Natural killer cell (primary cell): Measurements from ENCODE around the gene TLE6. TPM values are rescaled to one million over a fixed set of nuclear protein-coding genes. Genes with fewer than 3 reads are reported as not detected.

ENCODE experiments used
- ATAC-seq, 3 donors: fragments of 150-1000 bp in 2 of 3; fragments of 200-7000 bp in 1 of 3; cut with Tn5 transposase; 1 replicate in 1 of 3; 2 replicates in 2 of 3; pipeline ENCODE4 v1.10.0; 2021; ENCODE audit warnings: mild to moderate bottlenecking in 2 of 3, moderate library complexity in 2 of 3
- DNase-seq, 2 donors: peaks; one replicate each; pipeline versions ENCODE4 v3.0.0 to v3.0.0-alpha.2; 2013 to 2021; ENCODE audit warnings: mixed read lengths in 1 of 2
- H3K27ac ChIP-seq: one replicate; pipeline ENCODE4 v1.5.1; 2013; ENCODE audit warnings: mild to moderate bottlenecking, low read length
- H3K27me3 ChIP-seq: one replicate; pipeline ENCODE4 v1.6.1; 2013; ENCODE audit warnings: low read length; ENCODE audit not compliant: control insufficient read depth, insufficient read depth
- H3K36me3 ChIP-seq: one replicate; pipeline ENCODE4 v1.6.1; 2013; ENCODE audit warnings: low read length; ENCODE audit not compliant: control insufficient read depth, insufficient read depth
- H3K4me1 ChIP-seq: one replicate; pipeline ENCODE4 v1.6.1; 2013; ENCODE audit warnings: low read length; ENCODE audit not compliant: control insufficient read depth, insufficient read depth
- H3K4me3 ChIP-seq: one replicate; pipeline ENCODE4 v1.5.1; 2013; ENCODE audit warnings: low read length
- H3K9me3 ChIP-seq: one replicate; pipeline ENCODE4 v1.6.1; 2013; ENCODE audit warnings: low read length; ENCODE audit not compliant: control insufficient read depth, insufficient read depth
- H3K27ac Mint-ChIP-seq, 2 donors: one replicate each; pipeline ENCODE4 v1.8.0; 2022; ENCODE audit warnings: mild to moderate bottlenecking in 2 of 2, mixed read lengths in 2 of 2, moderate library complexity in 1 of 2
- H3K27me3 Mint-ChIP-seq, 2 donors: one replicate each; pipeline ENCODE4 v1.8.0; 2022; ENCODE audit warnings: low read depth in 2 of 2, mixed read lengths in 2 of 2
- H3K36me3 Mint-ChIP-seq: one replicate; pipeline ENCODE4 v1.8.0; 2022; ENCODE audit warnings: mixed read lengths
- H3K4me1 Mint-ChIP-seq, 2 donors: one replicate each; pipeline ENCODE4 v1.8.0; 2022; ENCODE audit warnings: mixed read lengths in 2 of 2
- H3K4me3 Mint-ChIP-seq: one replicate; pipeline ENCODE4 v1.8.0; 2022; ENCODE audit warnings: mild to moderate bottlenecking, moderate library complexity, mixed read lengths
- H3K9me3 Mint-ChIP-seq, 2 donors: one replicate each; pipeline ENCODE4 v1.8.0; 2022; ENCODE audit warnings: mixed read lengths in 2 of 2
- CTCF ChIP-seq: fragments of 200-600 bp; IDR thresholded peaks from one replicate; pipeline ENCODE4 v1.8.0; 2022; ENCODE audit warnings: antibody characterized with exemption
- WGBS: methylation state at CpG from one replicate; pipeline ENCODE4 v1.1.7; 2013; ENCODE audit warnings: missing lambda C conversion rate; ENCODE audit not compliant: insufficient coverage; 5-methylcytosine and 5-hydroxymethylcytosine counted together
- intact Hi-C: fragments of 100-400 bp; cut with micrococcal nuclease; formaldehyde crosslinking; loops from one replicate; pipeline ENCODE4 v1.14.2; 2022
- total RNA-seq, 4 donors: library from RNA; stranded (reverse); fragments of 120-200 nt in 1 of 4; gene quantifications; one replicate each; pipeline versions ENCODE4 v1.2.3 to v1.2.4, GENCODE V29; 2013 to 2022

The TLE6 gene
- total RNA-seq, 3 donors from 2014 or later (not counting 1 experiment from before 2014, with no cell fraction given) = 0.49 to 2.2 TPM; not detected in 1

DNA sequence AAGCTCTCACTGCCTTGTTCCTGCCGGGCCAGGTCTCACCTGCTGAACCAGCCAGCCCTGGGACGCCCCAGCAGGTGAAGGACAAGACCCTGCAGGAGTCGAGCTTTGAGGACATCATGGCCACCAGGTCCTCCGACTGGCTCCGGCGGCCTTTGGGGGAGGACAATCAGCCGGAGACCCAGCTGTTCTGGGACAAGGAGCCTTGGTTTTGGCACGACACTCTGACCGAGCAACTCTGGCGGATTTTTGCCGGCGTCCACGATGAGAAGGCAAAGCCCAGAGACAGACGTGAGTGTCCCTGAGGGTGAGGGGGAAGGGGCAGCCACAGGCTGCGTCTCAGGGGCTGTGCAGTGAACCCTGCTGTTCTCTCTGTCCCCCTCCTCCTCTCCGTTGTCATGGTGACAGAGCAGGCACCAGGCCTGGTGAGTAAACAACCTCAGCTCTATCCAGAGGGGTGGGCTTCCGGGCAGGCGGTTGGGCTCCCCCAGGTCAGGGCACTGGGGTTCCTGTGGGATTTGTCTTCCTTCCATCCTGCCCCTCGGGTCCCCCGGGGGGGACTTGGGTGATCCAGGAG is 9.7 kb downstream of the TLE6 start:
- no peaks in the 10 kb centered on the region for H3K36me3 ChIP-seq
- intact Hi-C loops = no loop called here
- no peak overlapping the region for H3K27ac ChIP-seq
- no peaks in the 10 kb centered on the region for H3K9me3 ChIP-seq
- H3K27me3 ChIP-seq = peaks cover 3% of the 10 kb centered on the region
- H3K4me1 ChIP-seq = peaks cover 5% of the 10 kb centered on the region
- H3K9me3 Mint-ChIP-seq = no peaks in the 10 kb centered on the region
- no peaks in the 10 kb centered on the region for H3K36me3 Mint-ChIP-seq
- H3K27me3 Mint-ChIP-seq = peaks cover 1 to 14% of the 10 kb centered on the region in 2 donors
- ATAC-seq (no peak), DNase-seq (no peak)
- H3K4me3 Mint-ChIP-seq = no peak overlapping the region
- no peak for TF ChIP-seq CTCF
- peaks cover 0 to 5% of the 10 kb centered on the region in 2 donors for H3K4me1 Mint-ChIP-seq
- H3K27ac Mint-ChIP-seq = no peak overlapping the region
- H3K4me3 ChIP-seq = no peak overlapping the region
- WGBS = 50% methylated on average over 20 of the region's 20 CpGs

DNA sequence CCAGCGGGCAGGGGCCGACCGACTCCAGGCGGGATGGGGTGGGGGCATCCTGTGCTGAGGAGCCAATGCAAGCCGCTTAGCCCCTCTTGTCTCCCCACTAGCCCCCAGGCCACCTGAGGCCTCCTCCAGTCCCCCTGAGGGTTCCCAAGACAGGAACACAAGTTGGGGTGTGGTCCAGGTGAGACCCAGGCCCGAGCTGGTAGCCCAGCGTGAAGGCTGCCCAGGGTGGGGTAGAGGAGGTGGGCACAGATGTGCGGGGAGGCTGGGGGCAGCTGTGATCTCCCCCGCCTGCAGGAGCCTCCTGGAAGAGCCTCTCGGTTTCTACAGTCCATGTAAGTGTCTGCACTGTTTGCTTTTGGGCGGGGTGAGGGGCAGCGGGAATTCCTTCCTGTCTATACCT is 10.4 kb downstream of the TLE6 start:
- H3K4me3 Mint-ChIP-seq = no peak overlapping the region
- no peak for TF ChIP-seq CTCF
- Histone ChIP-seq H3K27me3 (peaks cover 3% of the 10 kb centered on the region), H3K27ac (no peak overlapping the region), H3K4me1 (peaks cover 5% of the 10 kb centered on the region), H3K4me3 (no peak overlapping the region), H3K9me3 (no peaks in the 10 kb centered on the region), H3K36me3 (no peaks in the 10 kb centered on the region)
- peaks cover 0 to 5% of the 10 kb centered on the region in 2 donors for H3K4me1 Mint-ChIP-seq
- H3K27me3 Mint-ChIP-seq = peaks cover 0 to 8% of the 10 kb centered on the region in 2 donors
- intact Hi-C loops = no loop called here
- H3K9me3 Mint-ChIP-seq = no peaks in the 10 kb centered on the region
- no peaks in the 10 kb centered on the region for H3K36me3 Mint-ChIP-seq
- WGBS = 87% methylated on average over 11 of the region's 12 CpGs
- no peak for DNase-seq
- no peak for ATAC-seq
- H3K27ac Mint-ChIP-seq = no peak overlapping the region

DNA sequence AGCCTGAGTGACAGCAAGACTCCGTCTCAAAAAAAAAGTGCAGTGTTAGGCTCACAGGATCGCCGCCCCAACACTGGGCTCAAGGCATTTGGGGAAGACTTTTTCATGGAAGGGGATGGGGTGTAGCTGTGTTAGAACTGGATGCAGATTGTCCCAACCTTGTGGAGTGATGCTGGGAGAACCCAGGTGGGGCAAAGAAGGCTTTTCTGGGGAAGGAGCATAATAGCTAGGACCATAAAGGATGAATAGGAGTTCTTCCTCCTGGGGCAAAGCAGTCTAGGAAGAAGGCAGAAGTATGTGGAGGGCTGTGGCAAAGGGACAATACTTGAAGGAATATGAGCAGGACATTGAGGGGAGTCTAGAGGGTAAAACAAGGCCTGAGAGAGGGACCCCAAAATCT is 11.2 kb downstream of the TLE6 start:
- ATAC-seq (no peak), DNase-seq (no peak)
- Histone ChIP-seq H3K9me3 (no peaks in the 10 kb centered on the region), H3K4me3 (no peak overlapping the region), H3K27ac (no peak overlapping the region), H3K27me3 (peaks cover 3% of the 10 kb centered on the region), H3K36me3 (no peaks in the 10 kb centered on the region), H3K4me1 (peaks cover 5% of the 10 kb centered on the region)
- Mint-ChIP-seq H3K4me3 (no peak overlapping the region), H3K27ac (no peak overlapping the region), H3K4me1 (no peaks in the 10 kb centered on the region), H3K36me3 (no peaks in the 10 kb centered on the region), H3K9me3 (no peaks in the 10 kb centered on the region), H3K27me3 (peaks cover 0 to under 1% of the 10 kb centered on the region in 2 donors)
- TF ChIP-seq CTCF = no peak
- WGBS = 97% methylated on average over 3 of the region's 3 CpGs
- intact Hi-C loops = no loop called here
